ENCODE data around the gene ITPKC.

ITPKC gene

GRCh38 chr19:40673397-40673796 is 43.5 kb upstream of the ITPKC start:
- no peak for TF ChIP-seq CTCF (IDR thresholded peaks at IDR 0.05; ENCODE audit: low read depth, low read length)
- no peak overlapping the region for H3K4me3 ChIP-seq (ENCODE audit: low read depth, low read length)

- no peak for TF ChIP-seq CTCF (IDR thresholded peaks at IDR 0.05; ENCODE audit: low read depth, low read length)
- H3K4me3 ChIP-seq (ENCODE audit: low read depth, low read length), result no peak overlapping the region
Measured at GRCh38 chr19:40674291-40674690, 42.6 kb upstream of the ITPKC start.

GRCh38 chr19:40677156-40677555 is 39.8 kb upstream of the ITPKC start:
- H3K4me3 ChIP-seq (ENCODE audit: low read depth, low read length), result no peak overlapping the region
- no peak for TF ChIP-seq CTCF (IDR thresholded peaks at IDR 0.05; ENCODE audit: low read depth, low read length)

- no peak for TF ChIP-seq CTCF (IDR thresholded peaks at IDR 0.05; ENCODE audit: low read depth, low read length)
- H3K4me3 ChIP-seq (ENCODE audit: low read depth, low read length), result no peak overlapping the region
Measured at GRCh38 chr19:40681039-40681438, 35.9 kb upstream of the ITPKC start.

GRCh38 chr19:40682431-40682964 is 34.4 kb upstream of the ITPKC start:
- TF ChIP-seq CTCF (IDR thresholded peaks at IDR 0.05; ENCODE audit: low read depth, low read length), result no peak
- H3K4me3 ChIP-seq (ENCODE audit: low read depth, low read length), result no peak overlapping the region

- H3K4me3 ChIP-seq (ENCODE audit: low read depth, low read length), result no peak overlapping the region
- no peak for TF ChIP-seq CTCF (IDR thresholded peaks at IDR 0.05; ENCODE audit: low read depth, low read length)
Measured at GRCh38 chr19:40683437-40683836, 33.5 kb upstream of the ITPKC start.

GRCh38 chr19:40684280-40684679 is 32.6 kb upstream of the ITPKC start:
- no peak overlapping the region for H3K4me3 ChIP-seq (ENCODE audit: low read depth, low read length)
- TF ChIP-seq CTCF (IDR thresholded peaks at IDR 0.05; ENCODE audit: low read depth, low read length), result no peak
